Tibial artery (tissue), 4 donors: ENCODE measurements around the gene MAB21L3.

Experiments
- DNase-seq, 2 donors: peaks; one replicate each; pipeline ENCODE4 v3.0.0-alpha.2; 2019
- H3K27ac ChIP-seq, 2 donors: fragments of 200-600 bp; sonication (generic) in 1 of 2; 1 replicate in 1 of 2; 2 replicates in 1 of 2; pipeline ENCODE4 v1.5.1; 2018 to 2019; ENCODE audit warnings: mild to moderate bottlenecking in 1 of 2
- H3K27me3 ChIP-seq, 2 donors: fragments of 200-600 bp; sonication (generic) in 1 of 2; one replicate each; pipeline versions ENCODE4 v1.5.1 to v1.6.0; 2016 to 2019
- H3K36me3 ChIP-seq, 3 donors: fragments of 200-600 bp; sonication (generic) in 2 of 3; one replicate each; pipeline ENCODE4 v1.5.1; 2016 to 2019; ENCODE audit warnings: mild to moderate bottlenecking in 2 of 3
- H3K4me1 ChIP-seq, 4 donors: fragments of 200-600 bp; sonication (generic) in 2 of 4; 1 replicate in 3 of 4; 2 replicates in 1 of 4; pipeline ENCODE4 v1.5.1; 2016 to 2019
- H3K4me3 ChIP-seq, 2 donors: fragments of 200-600 bp; sonication (generic) in 1 of 2; 1 replicate in 1 of 2; 2 replicates in 1 of 2; pipeline ENCODE4 v1.5.1; 2018 to 2019; ENCODE audit warnings: mild to moderate bottlenecking in 2 of 2
- H3K9me3 ChIP-seq, 3 donors: fragments of 200-600 bp; sonication (generic) in 1 of 3; one replicate each; pipeline ENCODE4 v1.5.1; 2016 to 2019
- CTCF ChIP-seq, 2 experiments: fragments of 200-600 bp in 1 of 2; fragments of 450-650 bp in 1 of 2; IDR thresholded peaks; one replicate each; pipeline ENCODE4 v1.5.1; 2017 to 2019; ENCODE audit warnings: antibody characterized with exemption in 2 of 2, mild to moderate bottlenecking in 1 of 2, moderate library complexity in 1 of 2
- intact Hi-C: fragments of 100-400 bp; cut with DNase I; formaldehyde crosslinking; loops from one replicate; pipeline ENCODE4 v1.15.0; 2023; ENCODE audit warnings: low total_unique reads

The MAB21L3 gene

GRCh38 chr1:116154536-116154935, 43.3 kb downstream of the MAB21L3 start:
- H3K36me3 ChIP-seq = no peaks in the 10 kb centered on the region
- H3K27ac ChIP-seq = no peak overlapping the region
- H3K4me1 ChIP-seq = peaks cover 0 to 7% (median 6%) of the 10 kb centered on the region in 4 donors
- H3K9me3 ChIP-seq = no peaks in the 10 kb centered on the region
- no peaks in the 10 kb centered on the region for H3K27me3 ChIP-seq
- H3K4me3 ChIP-seq = no peak overlapping the region
- no peak for TF ChIP-seq CTCF (IDR thresholded peaks at IDR 0.05)
- no peak for DNase-seq
- intact Hi-C loops = loop anchor here (5.0 kb wide), 1 partner anchor 328 kb away; no protein-coding TSS in a partner anchor

GRCh38 chr1:116157096-116157495, 45.9 kb downstream of the MAB21L3 start:
- H3K4me3 ChIP-seq = no peak overlapping the region
- intact Hi-C loops = no loop called here
- DNase-seq = no peak
- no peaks in the 10 kb centered on the region for H3K36me3 ChIP-seq
- no peak for TF ChIP-seq CTCF (IDR thresholded peaks at IDR 0.05)
- H3K27me3 ChIP-seq = no peaks in the 10 kb centered on the region
- peaks cover 0 to 3% (median 0%) of the 10 kb centered on the region in 4 donors for H3K4me1 ChIP-seq
- no peaks in the 10 kb centered on the region for H3K9me3 ChIP-seq
- no peak overlapping the region for H3K27ac ChIP-seq

- intact Hi-C loops = no loop called here
- H3K27me3 ChIP-seq = no peaks in the 10 kb centered on the region
- no peaks in the 10 kb centered on the region for H3K9me3 ChIP-seq
Observed at GRCh38 chr1:116159177-116159576, 48.0 kb downstream of the MAB21L3 start.

GRCh38 chr1:116159611-116160010, 48.4 kb downstream of the MAB21L3 start:
- Histone ChIP-seq H3K9me3 (no peaks in the 10 kb centered on the region), H3K4me3 (no peak overlapping the region), H3K36me3 (no peaks in the 10 kb centered on the region), H3K27me3 (no peaks in the 10 kb centered on the region), H3K4me1 (peaks cover 0 to 12% (median 11%) of the 10 kb centered on the region in 4 donors), H3K27ac (no peak overlapping the region)
- intact Hi-C loops = no loop called here
- no peak for DNase-seq
- TF ChIP-seq CTCF (IDR thresholded peaks at IDR 0.05) = no peak

More at GRCh38 chr1:116159177-116159576, 48.0 kb downstream of the MAB21L3 start:
- TF ChIP-seq CTCF (IDR thresholded peaks at IDR 0.05) = no peak
- Histone ChIP-seq H3K36me3 (no peaks in the 10 kb centered on the region), H3K4me1 (peaks cover 0 to 8% (median 7%) of the 10 kb centered on the region in 4 donors), H3K27ac (no peak overlapping the region), H3K4me3 (no peak overlapping the region)
- DNase-seq = no peak

- no peaks in the 10 kb centered on the region for H3K36me3 ChIP-seq
- no peak overlapping the region for H3K27ac ChIP-seq
- no peak for DNase-seq
- intact Hi-C loops = no loop called here
- TF ChIP-seq CTCF (IDR thresholded peaks at IDR 0.05) = no peak
- no peak overlapping the region for H3K4me3 ChIP-seq
- H3K4me1 ChIP-seq = peaks cover 0 to 30% (median 28%) of the 10 kb centered on the region in 4 donors
- H3K9me3 ChIP-seq = no peaks in the 10 kb centered on the region
- H3K27me3 ChIP-seq = no peaks in the 10 kb centered on the region
Observed at GRCh38 chr1:116161390-116161789, 50.2 kb downstream of the MAB21L3 start.

GRCh38 chr1:116161877-116162390, 50.7 kb downstream of the MAB21L3 start:
- TF ChIP-seq CTCF (IDR thresholded peaks at IDR 0.05) = no peak
- Histone ChIP-seq H3K27ac (no peak overlapping the region), H3K36me3 (no peaks in the 10 kb centered on the region), H3K9me3 (no peaks in the 10 kb centered on the region), H3K4me3 (no peak overlapping the region), H3K27me3 (no peaks in the 10 kb centered on the region), H3K4me1 (peaks cover 0 to 35% (median 33%) of the 10 kb centered on the region in 4 donors)
- intact Hi-C loops = no loop called here
- DNase-seq = no peak
